Endothelial cell of umbilical vein (primary cell): ENCODE measurements around the gene OARD1. TPM values are rescaled to one million over a fixed set of nuclear protein-coding genes. Genes with fewer than 3 reads are reported as not detected.

Source experiments
- BruUV-seq: library from RNA; stranded (reverse); fragments of 400-500 nt; replicated peaks from 2 replicates; lab custom pipeline; 2021; lab: Mats Ljungman, UMichigan
- CTCF ChIA-PET: fragments of 300-600, 350-600 bp; sonication (Branson Sonifier 250); formaldehyde crosslinking; loops from one replicate; lab custom pipeline; 2021; ENCODE audit warnings: antibody characterized with exemption, inconsistent platforms; lab: Charles Lee
- POLR2A ChIA-PET: fragments of 300-600, 350-600 bp; sonication (Branson Sonifier 250); formaldehyde crosslinking; loops from one replicate; lab custom pipeline; 2021; ENCODE audit warnings: antibody characterized with exemption, inconsistent platforms; lab: Charles Lee
- DNase-seq: peaks from one replicate; pipeline ENCODE4 v3.0.0-alpha.2; 2011; ENCODE audit warnings: low read depth, low spot score
- FAIRE-seq: peaks from 2 replicates; lab custom pipeline; 2011; peaks lifted over from hg19 to GRCh38; lab: Jason Lieb, UNC
- H2AFZ ChIP-seq: 2 replicates; pipeline ENCODE4 v1.6.0; 2012; ENCODE audit warnings: low read depth, low read length, control low read depth, inconsistent platforms
- H3K27ac ChIP-seq: 2 replicates; pipeline ENCODE4 v1.5.1; 2011; ENCODE audit warnings: low read depth, mild to moderate bottlenecking, control low read depth, low read length, moderate library complexity; ENCODE audit not compliant: insufficient read depth
- H3K27me3 ChIP-seq, 2 experiments: 2 replicates each; pipeline versions ENCODE4 v1.6.0 to v1.6.1; 2011; ENCODE audit warnings: low read length in 2 of 2, mixed read lengths in 1 of 2; ENCODE audit not compliant: control insufficient read depth in 2 of 2, insufficient read depth in 2 of 2
- H3K36me3 ChIP-seq, 2 experiments: 2 replicates in 1 of 2; 3 replicates in 1 of 2; pipeline ENCODE4 v1.5.1; 2011; ENCODE audit warnings: low read length in 2 of 2, mild to moderate bottlenecking in 1 of 2, moderate library complexity in 1 of 2; ENCODE audit not compliant: control insufficient read depth in 2 of 2, insufficient read depth in 2 of 2; ENCODE audit errors: extremely low read depth in 1 of 2
- H3K4me1 ChIP-seq: 3 replicates; pipeline ENCODE4 v1.5.1; 2011; ENCODE audit warnings: mild to moderate bottlenecking, low read length; ENCODE audit not compliant: control insufficient read depth, insufficient read depth; ENCODE audit errors: extremely low read depth
- H3K4me2 ChIP-seq: 2 replicates; pipeline ENCODE4 v1.6.1; 2011; ENCODE audit warnings: low read length, control low read depth, mixed read lengths; ENCODE audit not compliant: insufficient read depth
- H3K4me3 ChIP-seq, 3 experiments: fragments of 200-600 bp in 1 of 3; sonication (generic), shearing (Covaris generic) in 1 of 3; replicated peaks in 1 of 3; 2 replicates each; pipeline ENCODE4 v1.5.1; 2011 to 2016; ENCODE audit warnings: control low read depth in 3 of 3, low read length in 3 of 3, mild to moderate bottlenecking in 2 of 3, inconsistent platforms in 1 of 3, low read depth in 1 of 3, moderate library complexity in 1 of 3; ENCODE audit not compliant: insufficient read depth in 1 of 3
- H3K79me2 ChIP-seq: 2 replicates; pipeline ENCODE4 v1.6.0; 2012; ENCODE audit warnings: low read length, inconsistent platforms; ENCODE audit not compliant: control insufficient read depth, insufficient read depth
- H3K9ac ChIP-seq: replicated peaks from 2 replicates; pipeline ENCODE3; 2011; ENCODE audit warnings: low read length, control low read depth; ENCODE audit not compliant: insufficient read depth; ENCODE audit errors: extremely low read depth
- H3K9me1 ChIP-seq: replicated peaks from 3 replicates; pipeline ENCODE4 v1.6.0; 2011; ENCODE audit warnings: mild to moderate bottlenecking, low read length; ENCODE audit not compliant: control insufficient read depth, insufficient read depth; ENCODE audit errors: extremely low read depth
- H3K9me3 ChIP-seq: replicated peaks from 2 replicates; pipeline ENCODE4 v1.5.1; 2012; ENCODE audit warnings: low read length, inconsistent platforms; ENCODE audit not compliant: control insufficient read depth, insufficient read depth
- H4K20me1 ChIP-seq: replicated peaks from 2 replicates; pipeline ENCODE3; 2011; ENCODE audit warnings: mild to moderate bottlenecking, low read length; ENCODE audit not compliant: control insufficient read depth, insufficient read depth; ENCODE audit errors: extremely low read depth
- EZH2 ChIP-seq: IDR thresholded peaks from 2 replicates; pipeline ENCODE4 v1.6.1; 2012; ENCODE audit warnings: borderline replicate concordance, low read depth, mild to moderate bottlenecking, moderate library complexity, low read length, inconsistent platforms; ENCODE audit not compliant: severe bottlenecking
- FOS ChIP-seq: IDR thresholded peaks from 2 replicates; pipeline ENCODE4 v1.6.1; 2011; ENCODE audit warnings: mild to moderate bottlenecking, low read length, moderate library complexity, borderline replicate concordance; ENCODE audit not compliant: insufficient read depth
- GATA2 ChIP-seq: IDR thresholded peaks from 2 replicates; pipeline ENCODE4 v1.7.0; 2011; ENCODE audit warnings: low read depth, mild to moderate bottlenecking, moderate library complexity, mixed read lengths, low read length; ENCODE audit not compliant: insufficient read length, insufficient read depth
- JUN ChIP-seq: IDR thresholded peaks from 2 replicates; pipeline ENCODE4 v1.6.1; 2011; ENCODE audit warnings: borderline replicate concordance, low read depth; ENCODE audit not compliant: insufficient read length, insufficient read depth
- MAX ChIP-seq: IDR thresholded peaks from 2 replicates; pipeline ENCODE4 v1.6.1; 2011; ENCODE audit not compliant: insufficient read depth, insufficient read length
- MYC ChIP-seq: IDR thresholded peaks from one replicate; pipeline ENCODE4 v1.6.1; 2011; ENCODE audit warnings: mild to moderate bottlenecking, low read depth, low read length
- POLR2A ChIP-seq: IDR thresholded peaks from 2 replicates; pipeline ENCODE4 v1.6.1; 2012; ENCODE audit warnings: low read depth, mild to moderate bottlenecking, control low read depth, low read length
- POLR2AphosphoS5 ChIP-seq: IDR thresholded peaks from 2 replicates; pipeline ENCODE4 v1.6.1; 2012; ENCODE audit warnings: low read depth, mild to moderate bottlenecking, control low read depth, low read length, moderate library complexity; ENCODE audit not compliant: insufficient read depth
- dilution Hi-C: fragments of 300-500 bp; cut with MboI; formaldehyde crosslinking; loops from one replicate; pipeline ENCODE4 v1.15.0; 2019; ENCODE audit warnings: low sequenced_read_pairs; ENCODE audit not compliant: extremely low pct_ligation_motif_present
- intact Hi-C: fragments of 100-400 bp; cut with micrococcal nuclease; formaldehyde crosslinking; loops from one replicate; pipeline ENCODE4 v1.10.0; 2022
- polyA plus RNA-seq, 4 experiments: library from polyadenylated mRNA; depleted of rRNA in 3 of 4; stranded (reverse) in 3 of 4; unstranded in 1 of 4; fragments of >200 nt; gene quantifications; 2 replicates each; pipeline versions ENCODE4 v1.2.1 to v1.2.3, GENCODE V29; 2011 to 2012; ENCODE audit warnings: missing spikeins in 1 of 4
- total RNA-seq: library from RNA; stranded (reverse); gene quantifications from 2 replicates; pipeline ENCODE4 v1.2.3, GENCODE V29; 2021
- TF ChIP-seq, protein P1 (sequence below), 2 donors: IDR thresholded peaks; 1 replicate in 1 of 2; 2 replicates in 1 of 2; pipeline ENCODE4 v1.5.1; 2011; ENCODE audit warnings: low read length in 2 of 2, mild to moderate bottlenecking in 2 of 2, moderate library complexity in 2 of 2, control low read depth in 1 of 2, inconsistent platforms in 1 of 2, low read depth in 1 of 2; ENCODE audit not compliant: insufficient read depth in 1 of 2; ENCODE audit errors: extremely low read depth in 1 of 2

The OARD1 gene
- total and polyA plus RNA-seq, 2 donors (not counting 3 experiments of a cell fraction or from before 2014, with no cell fraction given), result 5.2 to 13.0 TPM

DNA sequence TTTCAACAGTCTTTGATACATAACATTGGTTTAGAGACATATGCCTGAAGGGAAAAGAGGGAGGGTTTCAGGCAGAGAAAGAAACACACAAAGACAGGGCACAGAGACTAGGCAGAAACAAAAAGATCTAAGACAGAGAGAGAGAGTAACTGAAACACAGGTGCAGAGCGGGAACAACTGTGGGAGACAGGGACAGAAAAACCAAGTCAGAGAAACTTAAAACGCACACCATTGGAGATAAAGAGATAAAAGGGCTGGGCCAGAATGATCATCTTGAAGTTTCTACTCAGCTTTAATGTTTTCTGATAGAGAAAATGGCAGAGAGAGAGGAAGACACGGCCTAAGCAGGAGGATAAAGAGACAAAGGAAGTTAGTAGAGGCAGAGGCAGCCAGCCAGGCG, 44.9 kb downstream of the OARD1 start:
- H3K4me2 ChIP-seq, result peak overlapping the region; percentile 67
- no peak overlapping the region for H3K27ac ChIP-seq
- no peaks in the 10 kb centered on the region for H4K20me1 ChIP-seq
- dilution Hi-C loops (no loop called here), intact Hi-C loops (loop anchor here (5.0 kb wide), 3 partner anchors 180 to 1680 kb away; no protein-coding TSS in a partner anchor)
- H3K9me1 ChIP-seq, result no peaks in the 10 kb centered on the region
- H2AFZ ChIP-seq, result peak overlapping the region; percentile 89
- H3K27me3 ChIP-seq, result peaks cover 0 to 4% of the 10 kb centered on the region in 2 experiments
- peak overlapping the region in 1 of 3 experiments; percentile 30 for H3K4me3 ChIP-seq
- ChIA-PET CTCF (interaction anchor here (1.0 to 4.0 kb wide), 19 partner anchors 9 to 1678 kb away, joined by 3 to 96 read pairs (median 8); partner anchors contain the start of genes APOBEC2, TSPO2 and UNC5CL), POLR2A (no interaction called here)
- no peaks in the 10 kb centered on the region for H3K36me3 ChIP-seq
- TF ChIP-seq POLR2AphosphoS5 (no peak), JUN (no peak), MYC (no peak)
- TF ChIP-seq, protein P1, sequence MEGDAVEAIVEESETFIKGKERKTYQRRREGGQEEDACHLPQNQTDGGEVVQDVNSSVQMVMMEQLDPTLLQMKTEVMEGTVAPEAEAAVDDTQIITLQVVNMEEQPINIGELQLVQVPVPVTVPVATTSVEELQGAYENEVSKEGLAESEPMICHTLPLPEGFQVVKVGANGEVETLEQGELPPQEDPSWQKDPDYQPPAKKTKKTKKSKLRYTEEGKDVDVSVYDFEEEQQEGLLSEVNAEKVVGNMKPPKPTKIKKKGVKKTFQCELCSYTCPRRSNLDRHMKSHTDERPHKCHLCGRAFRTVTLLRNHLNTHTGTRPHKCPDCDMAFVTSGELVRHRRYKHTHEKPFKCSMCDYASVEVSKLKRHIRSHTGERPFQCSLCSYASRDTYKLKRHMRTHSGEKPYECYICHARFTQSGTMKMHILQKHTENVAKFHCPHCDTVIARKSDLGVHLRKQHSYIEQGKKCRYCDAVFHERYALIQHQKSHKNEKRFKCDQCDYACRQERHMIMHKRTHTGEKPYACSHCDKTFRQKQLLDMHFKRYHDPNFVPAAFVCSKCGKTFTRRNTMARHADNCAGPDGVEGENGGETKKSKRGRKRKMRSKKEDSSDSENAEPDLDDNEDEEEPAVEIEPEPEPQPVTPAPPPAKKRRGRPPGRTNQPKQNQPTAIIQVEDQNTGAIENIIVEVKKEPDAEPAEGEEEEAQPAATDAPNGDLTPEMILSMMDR (IDR thresholded peaks at IDR 0.05; ENCODE audit: extremely low read depth in 1 of 2, insufficient read depth in 1 of 2, low read depth in 1 of 2, low read length in 2 of 2), result no peak
- H3K79me2 ChIP-seq, result no peaks in the 10 kb centered on the region
- DNase-seq (no peak), FAIRE-seq (no peak)
- H3K9ac ChIP-seq, result no peak overlapping the region
- no TSS peak for BruUV-seq
- no peaks in the 10 kb centered on the region for H3K9me3 ChIP-seq
- peaks cover 6% of the 10 kb centered on the region for H3K4me1 ChIP-seq

DNA sequence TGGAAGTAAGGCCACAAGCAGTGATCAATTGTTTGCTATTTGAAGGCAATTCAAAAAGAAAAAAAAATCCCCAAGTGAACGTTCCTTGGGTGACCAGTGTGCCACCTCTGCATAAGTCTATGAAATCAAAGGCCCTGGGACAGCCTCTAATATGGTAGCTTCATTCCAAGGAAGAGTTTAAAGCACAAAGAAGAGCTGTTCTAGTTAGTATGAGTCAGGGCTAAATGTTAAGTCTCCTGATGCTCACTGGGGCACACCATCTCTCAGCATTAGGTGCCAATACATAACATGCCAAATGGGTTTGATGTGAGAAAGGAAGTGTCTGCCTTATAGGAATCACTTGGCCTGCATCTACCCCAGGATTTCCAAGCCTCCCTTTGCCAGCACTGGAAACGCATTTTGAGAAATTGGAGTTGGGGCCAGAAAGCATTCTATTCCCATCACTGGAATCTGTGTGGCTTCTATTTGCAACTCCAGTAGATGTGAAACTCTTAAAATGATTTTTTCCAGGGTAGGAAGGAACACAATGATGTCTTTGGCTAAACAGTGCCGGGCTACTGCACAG, 46.1 kb downstream of the OARD1 start:
- H3K4me2 ChIP-seq, result no peak overlapping the region
- DNase-seq (no peak), FAIRE-seq (no peak)
- BruUV-seq, result no TSS peak
- H3K4me1 ChIP-seq, result peaks cover 6% of the 10 kb centered on the region
- no peaks in the 10 kb centered on the region for H3K79me2 ChIP-seq
- no peak overlapping the region for H3K4me3 ChIP-seq
- H3K27me3 ChIP-seq, result peaks cover 0 to 2% of the 10 kb centered on the region in 2 experiments
- intact Hi-C loops (loop anchor here (5.0 kb wide), 3 partner anchors 179 to 1679 kb away; no protein-coding TSS in a partner anchor), dilution Hi-C loops (no loop called here)
- no peaks in the 10 kb centered on the region for H3K36me3 ChIP-seq
- ChIA-PET CTCF (interaction anchor here (0.6 to 4.2 kb wide), 5 partner anchors 7 to 476 kb away, joined by 3 to 21 read pairs (median 12); no protein-coding TSS in a partner anchor), POLR2A (no interaction called here)
- H2AFZ ChIP-seq, result no peak overlapping the region
- H4K20me1 ChIP-seq, result no peaks in the 10 kb centered on the region
- TF ChIP-seq MYC (no peak), EZH2 (no peak), JUN (no peak), POLR2A (no peak), MAX (no peak), POLR2AphosphoS5 (no peak), GATA2 (no peak), FOS (no peak)
- TF ChIP-seq, protein P1 (IDR thresholded peaks at IDR 0.05; ENCODE audit: extremely low read depth in 1 of 2, insufficient read depth in 1 of 2, low read depth in 1 of 2, low read length in 2 of 2), result no peak
- H3K9me1 ChIP-seq, result no peaks in the 10 kb centered on the region
- no peak overlapping the region for H3K9ac ChIP-seq
- H3K27ac ChIP-seq, result no peak overlapping the region
- no peaks in the 10 kb centered on the region for H3K9me3 ChIP-seq
